Endothelial cell of umbilical vein (primary cell): ENCODE results near the gene NKD1.

Source experiments
- EZH2 ChIP-seq: IDR thresholded peaks from 2 replicates; pipeline ENCODE4 v1.6.1; 2012; ENCODE audit warnings: borderline replicate concordance, low read depth, mild to moderate bottlenecking, moderate library complexity, low read length, inconsistent platforms; ENCODE audit not compliant: severe bottlenecking
- POLR2A ChIP-seq: IDR thresholded peaks from 2 replicates; pipeline ENCODE4 v1.6.1; 2012; ENCODE audit warnings: low read depth, mild to moderate bottlenecking, control low read depth, low read length
- TF ChIP-seq, protein P1 (sequence below), 2 donors: IDR thresholded peaks; 1 replicate in 1 of 2; 2 replicates in 1 of 2; pipeline ENCODE4 v1.5.1; 2011; ENCODE audit warnings: low read length in 2 of 2, mild to moderate bottlenecking in 2 of 2, moderate library complexity in 2 of 2, control low read depth in 1 of 2, inconsistent platforms in 1 of 2, low read depth in 1 of 2; ENCODE audit not compliant: insufficient read depth in 1 of 2; ENCODE audit errors: extremely low read depth in 1 of 2

DNA sequence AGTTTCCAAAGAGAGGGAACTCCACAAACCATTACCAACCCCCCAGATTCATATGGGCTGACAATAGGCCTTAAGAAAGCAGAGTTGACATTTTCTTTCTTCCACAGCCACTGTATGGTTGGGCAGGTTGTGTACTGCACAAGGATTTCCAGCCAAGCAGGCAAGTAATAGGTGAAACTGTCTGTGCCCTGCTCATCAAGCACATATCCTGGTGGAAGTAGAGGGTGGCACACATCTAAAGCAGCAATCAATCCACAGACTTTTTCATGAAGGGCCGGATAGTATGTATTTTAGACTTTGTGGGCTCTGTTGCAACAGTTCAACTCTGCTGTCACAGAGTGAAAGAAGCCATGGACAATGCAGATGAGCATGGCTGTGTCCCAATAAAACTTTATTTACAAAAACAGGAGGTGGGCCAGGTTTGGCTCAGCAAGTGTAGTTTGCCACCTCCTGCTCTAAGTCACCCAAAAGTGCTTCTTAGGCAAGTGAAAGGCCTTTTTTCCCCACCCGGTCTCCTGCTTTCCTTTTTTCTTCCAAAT, 69.5 kb downstream of the NKD1 start:
- TF ChIP-seq EZH2, result no peak
- TF ChIP-seq, protein P1, sequence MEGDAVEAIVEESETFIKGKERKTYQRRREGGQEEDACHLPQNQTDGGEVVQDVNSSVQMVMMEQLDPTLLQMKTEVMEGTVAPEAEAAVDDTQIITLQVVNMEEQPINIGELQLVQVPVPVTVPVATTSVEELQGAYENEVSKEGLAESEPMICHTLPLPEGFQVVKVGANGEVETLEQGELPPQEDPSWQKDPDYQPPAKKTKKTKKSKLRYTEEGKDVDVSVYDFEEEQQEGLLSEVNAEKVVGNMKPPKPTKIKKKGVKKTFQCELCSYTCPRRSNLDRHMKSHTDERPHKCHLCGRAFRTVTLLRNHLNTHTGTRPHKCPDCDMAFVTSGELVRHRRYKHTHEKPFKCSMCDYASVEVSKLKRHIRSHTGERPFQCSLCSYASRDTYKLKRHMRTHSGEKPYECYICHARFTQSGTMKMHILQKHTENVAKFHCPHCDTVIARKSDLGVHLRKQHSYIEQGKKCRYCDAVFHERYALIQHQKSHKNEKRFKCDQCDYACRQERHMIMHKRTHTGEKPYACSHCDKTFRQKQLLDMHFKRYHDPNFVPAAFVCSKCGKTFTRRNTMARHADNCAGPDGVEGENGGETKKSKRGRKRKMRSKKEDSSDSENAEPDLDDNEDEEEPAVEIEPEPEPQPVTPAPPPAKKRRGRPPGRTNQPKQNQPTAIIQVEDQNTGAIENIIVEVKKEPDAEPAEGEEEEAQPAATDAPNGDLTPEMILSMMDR (IDR thresholded peaks at IDR 0.05; ENCODE audit: extremely low read depth in 1 of 2, insufficient read depth in 1 of 2, low read depth in 1 of 2, low read length in 2 of 2), result no peak
- no peak for TF ChIP-seq POLR2A
